Measurements from ENCODE around the gene E2F2.

- TF ChIP-seq ELK4 (IDR thresholded peaks at IDR 0.05; ENCODE audit: borderline replicate concordance, low read depth, low read length) (no peak), REST (tag by site-specific recombination; IDR thresholded peaks at IDR 0.05) (no peak), CTCF (tag by site-specific recombination; IDR thresholded peaks at IDR 0.05) (no peak), ZNF311 (tag by site-specific recombination; IDR thresholded peaks at IDR 0.05; ENCODE audit: borderline replicate concordance) (no peak), ZNF670 (tag by site-specific recombination; IDR thresholded peaks at IDR 0.05; ENCODE audit: low read depth) (no peak), ZNF510 (tag by site-specific recombination; IDR thresholded peaks at IDR 0.05; ENCODE audit: insufficient replicate concordance) (no peak)
Observed at GRCh38 chr1:23524716-23525401, 6.2 kb downstream of the E2F2 start.
